ENCODE measurements around the gene AMPD2.
A peak's percentile ranks its signal among the peaks of the same experiment; 100 is the strongest.

AMPD2 gene

DNA sequence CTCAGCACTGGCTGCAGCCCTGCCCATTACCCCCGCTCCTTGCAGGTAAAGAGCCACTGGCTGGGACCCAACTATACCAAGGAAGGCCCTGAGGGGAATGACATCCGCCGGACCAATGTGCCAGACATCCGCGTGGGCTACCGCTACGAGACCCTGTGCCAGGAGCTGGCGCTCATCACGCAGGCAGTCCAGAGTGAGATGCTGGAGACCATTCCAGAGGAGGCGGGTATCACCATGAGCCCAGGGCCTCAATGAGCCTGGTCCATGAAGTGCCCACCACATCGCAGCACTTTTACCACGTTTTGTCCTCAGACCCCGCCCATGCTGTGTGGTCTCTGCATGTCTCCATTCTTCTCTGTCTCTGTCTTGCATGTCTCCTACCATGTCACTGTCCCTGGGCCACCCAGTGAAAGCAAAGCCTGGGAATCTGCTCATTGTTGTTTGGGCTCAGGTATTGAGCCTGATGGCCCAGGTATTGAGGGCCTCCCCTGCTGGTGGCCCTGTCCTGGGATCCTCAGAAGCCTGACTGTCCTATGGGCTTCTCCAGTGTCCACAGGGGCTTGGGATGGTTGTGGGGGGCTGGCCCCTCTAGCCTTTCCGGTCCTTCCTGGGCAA lies 11.4 kb downstream of the AMPD2 start:
- DNase-seq = no peak

DNA sequence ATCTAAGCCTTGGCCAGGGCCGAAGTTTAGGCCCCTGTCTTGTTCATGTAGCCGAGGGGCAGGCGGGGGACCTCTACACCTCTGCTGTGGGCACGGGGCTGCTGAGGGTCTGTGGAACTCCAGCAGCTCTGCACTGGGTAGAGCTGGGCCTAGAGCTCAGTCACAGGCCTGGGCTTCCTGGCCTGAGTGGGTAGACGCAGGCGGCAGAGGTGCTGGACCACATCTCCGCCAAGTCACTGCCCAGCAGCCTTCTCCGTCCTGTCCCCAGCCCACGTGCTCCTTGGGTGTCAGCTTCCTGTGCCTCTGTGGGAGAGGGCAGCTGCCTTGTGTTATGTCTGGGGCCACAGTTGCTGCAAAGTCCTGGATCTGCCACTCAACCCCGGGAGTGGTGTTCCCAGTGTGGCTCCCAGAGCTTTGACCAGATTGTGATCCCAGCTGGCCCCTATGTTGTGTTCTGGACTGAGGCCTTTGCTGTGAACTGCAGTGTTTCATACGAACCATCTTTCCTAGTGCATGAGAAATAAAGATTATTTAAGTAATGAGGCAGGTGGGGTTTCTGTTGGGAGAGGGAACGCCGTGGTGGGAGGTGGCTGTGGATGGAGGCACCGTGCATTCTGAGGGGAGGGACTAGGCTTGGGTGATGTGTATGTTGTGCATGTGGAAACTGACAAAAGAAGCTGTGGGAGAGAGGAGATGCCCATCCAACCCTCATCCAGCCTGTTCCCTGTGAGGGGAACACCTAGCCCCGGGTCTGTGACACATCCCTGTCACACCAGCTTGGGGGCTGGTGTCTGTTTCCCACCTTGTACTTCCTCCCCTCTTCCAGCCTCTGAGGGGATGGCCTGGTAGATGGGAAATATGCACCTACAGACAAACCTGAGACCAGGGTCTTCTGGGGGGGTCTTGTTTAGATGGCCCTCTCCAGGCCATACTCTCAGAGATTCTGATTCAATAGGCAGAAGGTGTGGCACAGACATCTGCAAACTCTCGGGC lies 12.2 kb downstream of the AMPD2 start:
- DNase-seq = no peak

DNA sequence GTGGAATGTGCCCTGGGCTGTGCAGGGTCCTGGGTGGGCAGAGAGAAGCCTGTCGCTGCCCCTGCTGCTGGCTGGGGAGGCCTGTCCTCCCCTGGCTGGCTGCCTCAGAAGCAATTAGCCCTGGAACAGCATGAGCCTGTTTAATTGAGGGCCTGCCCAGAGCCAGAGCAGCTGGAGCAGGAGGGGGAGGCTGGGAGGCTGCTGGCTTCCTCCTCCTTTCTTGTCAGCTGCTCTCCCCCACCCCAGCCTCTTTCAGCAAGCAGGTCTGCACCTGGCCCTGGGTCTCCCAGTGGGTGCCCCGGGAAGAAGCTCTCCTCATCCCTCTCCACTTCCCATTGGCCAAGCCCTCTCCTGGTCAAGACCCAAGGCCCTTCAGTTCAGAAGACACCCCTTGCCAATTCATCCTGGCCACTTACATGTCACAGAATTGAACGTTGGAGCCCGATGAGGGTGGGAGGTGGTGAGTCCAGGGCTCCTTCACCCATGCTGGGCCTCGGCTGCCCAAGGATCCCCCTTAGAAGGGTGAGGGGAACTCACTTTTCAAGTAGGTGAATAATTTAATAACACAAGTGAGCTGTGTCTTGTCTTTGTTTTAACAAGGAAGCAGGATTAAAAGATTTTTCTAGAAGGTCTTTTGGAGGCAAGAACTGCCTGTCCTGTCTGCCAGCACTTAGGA lies 13.2 kb downstream of the AMPD2 start:
- DNase-seq = no peak

DNA sequence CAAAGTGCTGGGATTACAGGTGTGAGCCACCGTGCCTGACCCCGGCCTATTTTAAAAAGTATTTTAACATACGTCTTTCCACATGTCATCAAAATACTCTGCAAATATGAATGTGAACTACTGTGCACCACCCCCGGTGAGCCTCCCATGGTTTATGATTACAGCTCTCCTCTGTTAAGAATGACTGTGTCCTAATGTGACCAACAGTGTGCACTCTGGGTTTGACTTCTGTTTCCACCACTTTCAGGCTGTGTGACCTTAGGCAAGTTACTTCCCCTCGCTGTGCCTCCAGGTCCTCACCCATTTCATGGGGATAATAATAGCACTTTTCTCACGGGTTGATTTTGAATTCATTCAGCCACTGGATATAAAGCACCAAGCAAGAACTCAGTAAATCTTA lies 14.7 kb downstream of the AMPD2 start:
- no peak for DNase-seq

DNA sequence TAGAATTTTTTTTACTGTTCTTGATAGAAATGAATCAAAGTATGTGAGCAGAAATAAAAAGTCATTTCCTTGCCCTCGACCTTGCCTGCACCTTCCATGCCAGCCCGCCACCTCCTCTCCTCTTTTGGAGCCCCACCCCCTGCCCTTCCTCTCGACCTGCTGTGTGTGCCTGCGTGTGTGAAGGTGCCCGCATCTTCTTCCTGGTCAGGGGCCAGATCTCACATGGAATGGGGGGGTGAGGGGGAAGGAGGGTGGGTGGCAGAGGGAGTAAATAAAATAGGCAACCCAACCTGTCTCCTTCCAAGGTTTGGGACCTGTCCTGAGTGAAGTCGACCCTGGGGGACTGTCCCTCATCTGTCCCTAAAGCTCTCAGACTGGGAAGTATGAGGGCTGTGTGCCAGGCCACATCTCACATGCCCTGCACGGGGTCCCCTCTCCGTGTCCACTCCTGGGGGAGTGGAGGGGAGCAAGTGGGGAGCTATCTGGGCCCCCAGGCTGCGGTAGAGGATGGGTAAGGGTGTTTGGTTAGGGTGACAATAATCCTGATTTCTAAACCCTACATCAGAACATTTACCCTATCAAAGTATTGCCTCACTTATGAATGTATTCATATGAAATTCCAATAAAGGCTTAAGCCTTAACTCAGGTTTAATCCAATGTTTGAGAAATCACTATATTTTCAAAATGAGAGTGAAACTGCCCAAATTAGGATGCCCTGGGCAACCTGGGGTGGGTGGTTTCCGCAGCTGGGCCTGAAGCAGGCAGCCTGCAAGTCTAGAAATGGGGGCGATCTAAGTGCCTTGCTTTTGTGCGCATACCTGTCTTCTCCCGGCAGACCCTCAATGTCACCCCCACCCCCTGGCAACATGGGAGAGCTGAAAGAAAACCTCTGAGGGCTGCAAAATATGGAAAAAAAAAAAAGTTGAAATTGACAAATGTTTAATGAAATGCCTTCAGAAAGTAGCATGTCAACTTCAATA lies 15.4 kb downstream of the AMPD2 start:
- DNase-seq = no peak

DNA sequence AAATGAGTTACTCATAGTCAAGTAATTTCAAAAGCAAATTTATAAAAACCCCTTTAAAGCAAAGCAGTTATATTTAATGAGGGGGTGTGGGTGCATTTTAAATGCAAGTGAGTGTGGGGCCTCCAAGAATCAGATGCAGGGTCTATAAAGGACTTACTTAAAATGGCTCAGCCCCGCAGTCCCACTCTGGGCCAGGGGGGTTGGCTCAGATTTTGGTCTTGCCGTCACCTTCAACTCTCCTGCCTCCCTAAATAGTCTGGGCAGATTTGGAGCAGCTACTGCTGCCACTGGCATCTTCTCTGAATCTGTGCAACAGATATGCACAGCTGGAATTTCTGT lies 16.2 kb downstream of the AMPD2 start:
- DNase-seq = no peak

DNA sequence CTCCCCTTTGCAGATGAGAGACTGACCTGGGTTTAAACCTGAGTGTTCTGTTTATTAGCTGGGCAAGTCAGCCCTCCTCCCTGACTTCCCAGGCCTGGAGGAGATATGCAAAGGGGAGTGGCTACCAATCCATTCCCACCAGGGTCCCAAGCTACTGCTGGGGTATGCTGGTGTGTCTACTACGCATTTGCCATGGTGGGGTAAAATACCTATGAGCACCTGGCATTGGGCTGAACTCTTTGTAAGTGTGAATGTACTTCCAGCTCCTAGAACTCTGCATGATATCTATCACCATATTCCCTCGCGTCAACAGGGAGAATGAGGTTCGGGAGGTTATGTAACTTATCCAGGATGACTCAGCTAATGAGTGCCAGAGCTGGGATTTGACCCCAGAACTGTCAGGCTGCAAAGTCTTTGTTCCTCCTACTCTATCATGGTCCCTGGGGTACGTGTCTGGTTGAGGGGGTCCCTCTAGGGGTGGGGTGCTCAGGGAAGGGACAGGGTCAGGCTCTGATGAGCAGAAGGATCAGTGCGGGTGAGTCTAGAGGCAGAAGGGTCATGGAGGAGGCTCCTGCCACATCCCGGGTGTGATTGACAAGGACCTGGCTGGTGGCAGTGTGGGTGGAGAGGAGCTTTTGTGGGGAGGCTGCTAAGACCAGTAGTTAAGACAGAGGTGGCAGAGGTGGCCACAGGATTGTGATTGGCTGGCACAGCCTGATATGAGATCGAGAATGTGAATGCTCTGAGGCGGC lies 16.7 kb downstream of the AMPD2 start:
- DNase-seq = no peak

DNA sequence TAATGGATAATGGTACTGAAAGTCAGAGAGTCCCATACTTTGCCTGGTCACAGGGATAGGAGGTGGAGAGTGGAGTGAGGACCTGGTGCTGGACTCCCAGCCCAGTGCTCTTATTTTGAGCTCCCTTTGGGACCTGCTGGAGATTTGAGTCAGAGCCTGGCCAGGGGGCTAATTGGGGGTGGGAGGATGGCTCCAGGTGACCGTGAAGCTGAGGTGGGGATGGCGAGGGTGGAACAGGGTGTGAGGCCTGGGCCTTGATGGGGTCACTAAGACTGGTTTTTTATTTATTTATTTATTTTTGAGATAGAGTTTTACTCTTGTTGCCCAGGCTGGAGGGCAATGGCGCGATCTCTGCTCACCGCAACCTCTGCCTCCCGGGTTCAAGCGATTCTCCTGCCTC lies 17.8 kb downstream of the AMPD2 start:
- DNase-seq = no peak

DNA sequence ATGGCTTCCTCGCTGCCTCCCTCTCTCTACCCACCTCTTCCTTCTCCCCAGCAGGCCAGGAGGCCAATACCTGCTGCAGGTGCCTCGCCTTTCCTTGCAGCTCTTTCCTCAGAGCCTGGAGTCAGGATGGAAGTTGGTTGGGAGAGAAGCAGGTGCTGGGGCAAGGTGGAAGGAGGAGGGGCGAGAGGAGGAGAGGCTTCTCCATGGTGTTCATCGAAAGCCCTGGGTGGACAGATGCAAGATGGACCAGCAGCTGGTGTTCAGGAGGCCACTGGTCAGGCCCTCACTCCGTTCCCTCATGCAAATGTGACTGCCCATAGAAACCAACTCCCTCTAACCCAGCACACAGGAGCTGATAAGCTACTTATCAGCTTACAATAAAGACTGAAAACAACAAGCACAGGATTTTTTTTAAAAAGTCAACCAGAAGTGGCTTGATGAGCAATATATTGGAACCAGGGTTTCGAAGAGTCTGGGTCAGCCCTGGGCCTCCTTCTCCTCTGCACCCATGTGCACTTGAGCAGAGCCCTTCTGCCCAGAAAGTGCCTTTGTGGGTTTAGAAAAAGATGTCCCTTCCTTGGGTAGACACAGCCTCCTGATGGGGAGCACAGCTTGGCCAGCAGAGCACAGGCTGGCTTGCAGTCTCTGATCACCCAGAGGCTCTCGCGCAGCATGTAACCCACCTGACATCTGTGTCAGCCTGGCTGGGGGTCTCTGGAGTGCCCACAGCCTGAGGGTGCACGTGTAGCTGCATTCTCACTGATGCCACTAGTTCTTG lies 19.6 kb downstream of the AMPD2 start:
- DNase-seq = no peak

DNA sequence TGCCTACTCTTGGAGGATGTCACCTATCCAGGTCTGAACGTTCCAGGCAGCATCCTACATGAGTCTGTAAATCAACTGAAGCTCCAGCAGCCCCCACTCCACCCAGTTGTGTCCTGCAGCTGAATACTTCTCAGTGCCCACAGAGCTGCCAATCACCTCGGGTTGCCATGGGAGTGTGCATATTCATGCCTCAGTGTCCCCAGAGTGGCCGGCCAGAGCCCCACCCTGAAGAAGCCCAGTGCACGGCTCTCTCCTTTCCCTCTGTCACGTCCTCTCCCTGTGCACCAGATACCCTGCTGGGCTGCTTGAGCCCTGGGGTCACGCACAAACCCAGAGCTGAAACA lies 20.2 kb downstream of the AMPD2 start:
- DNase-seq = no peak

DNA sequence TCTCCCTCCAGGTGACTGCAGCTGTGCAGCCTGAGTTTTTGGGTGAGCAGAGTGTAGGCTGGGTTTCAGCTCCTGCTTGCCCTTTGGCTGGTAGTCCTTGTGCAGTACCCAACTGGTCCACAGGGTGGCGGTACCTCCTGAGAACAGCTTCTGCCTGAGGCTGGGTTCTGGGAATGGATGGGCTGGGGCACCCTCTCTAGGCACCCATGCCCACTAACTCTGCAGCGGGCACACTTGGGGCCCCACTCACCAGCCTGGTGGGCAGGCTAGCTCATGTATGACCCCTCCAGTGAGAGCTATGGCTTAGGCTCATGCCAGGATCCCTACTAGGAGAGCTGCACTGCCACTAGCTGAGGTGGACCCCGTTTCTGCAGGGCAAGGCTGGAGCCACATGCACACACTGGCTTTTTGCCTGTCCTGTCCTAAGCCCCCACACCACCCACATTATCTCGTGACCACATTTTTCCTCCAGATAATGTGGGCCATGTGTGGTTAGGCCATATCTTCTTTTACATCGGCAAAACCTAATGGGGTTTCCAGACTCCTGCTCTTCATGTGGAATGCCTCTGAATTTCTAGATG lies 20.7 kb downstream of the AMPD2 start:
- DNase-seq = peak; percentile 82 to 87

DNA sequence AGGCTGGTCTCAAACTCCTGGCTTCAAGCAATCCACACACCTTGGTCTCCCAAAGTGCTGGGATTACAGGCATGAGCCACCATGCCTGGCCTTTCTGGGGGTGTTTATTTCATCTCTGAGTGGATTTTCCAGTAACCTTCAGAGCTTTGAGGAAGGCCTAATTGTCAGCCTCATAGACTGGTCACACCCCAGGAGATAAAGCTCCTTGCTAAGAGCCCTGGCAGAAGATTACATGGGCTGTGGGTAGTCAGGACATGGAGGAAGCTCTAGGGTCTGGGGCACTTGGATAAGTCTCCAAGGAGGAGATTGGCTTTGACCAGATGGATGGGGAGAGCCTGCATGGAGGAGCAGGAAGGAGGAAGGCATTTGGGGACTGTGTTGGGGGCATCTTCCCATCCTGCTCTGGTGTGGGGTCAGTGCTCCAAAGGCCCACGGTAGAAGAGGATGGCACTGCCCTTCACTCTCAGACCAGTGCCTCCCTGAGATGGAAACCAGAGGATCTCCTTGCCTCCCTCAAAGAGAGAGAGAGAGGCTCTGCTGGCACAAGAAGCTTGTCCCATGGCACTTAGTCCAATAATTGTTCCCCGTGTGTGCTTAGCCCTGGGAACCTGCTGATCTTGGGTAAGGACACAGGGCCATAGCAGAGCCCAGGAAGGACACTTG lies 21.6 kb downstream of the AMPD2 start:
- DNase-seq = no peak

DNA sequence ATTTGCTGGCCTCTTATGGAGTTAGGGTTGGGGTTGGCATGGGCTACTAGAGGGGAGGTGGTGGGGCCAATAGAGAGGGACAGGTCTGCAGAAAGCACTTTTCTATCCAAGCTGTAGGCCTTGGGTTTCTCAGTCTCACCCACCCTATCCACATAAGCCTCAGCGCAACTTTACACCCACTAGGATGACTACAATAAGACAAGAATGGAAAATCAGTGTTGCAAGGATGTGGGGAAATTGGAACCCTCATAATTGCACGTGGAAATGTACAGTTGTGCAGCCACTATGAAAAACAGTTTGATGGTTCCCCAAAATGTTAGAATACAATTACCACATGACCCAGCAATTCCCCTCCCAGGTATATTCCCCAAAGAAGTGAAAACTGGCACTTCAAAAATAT lies 22.2 kb downstream of the AMPD2 start:
- no peak for DNase-seq

DNA sequence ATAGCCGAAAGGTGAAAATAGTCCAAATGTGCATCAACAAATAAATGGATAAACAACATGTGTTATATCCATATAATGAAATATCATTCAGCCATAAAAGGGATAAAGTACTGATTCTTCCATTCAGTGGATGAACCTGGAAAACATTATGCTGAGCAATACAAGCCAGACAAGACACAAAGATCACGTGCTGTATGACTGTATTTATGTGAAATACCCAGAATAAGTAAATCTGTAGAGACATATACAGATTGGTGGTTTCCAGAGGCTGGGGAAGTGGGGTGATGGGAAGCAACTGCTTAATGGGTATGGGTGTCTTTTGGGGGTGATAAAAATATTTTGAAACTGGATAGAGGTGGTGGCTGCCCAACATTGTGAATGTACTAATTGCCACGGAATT lies 23.0 kb downstream of the AMPD2 start:
- no peak for DNase-seq

DNA sequence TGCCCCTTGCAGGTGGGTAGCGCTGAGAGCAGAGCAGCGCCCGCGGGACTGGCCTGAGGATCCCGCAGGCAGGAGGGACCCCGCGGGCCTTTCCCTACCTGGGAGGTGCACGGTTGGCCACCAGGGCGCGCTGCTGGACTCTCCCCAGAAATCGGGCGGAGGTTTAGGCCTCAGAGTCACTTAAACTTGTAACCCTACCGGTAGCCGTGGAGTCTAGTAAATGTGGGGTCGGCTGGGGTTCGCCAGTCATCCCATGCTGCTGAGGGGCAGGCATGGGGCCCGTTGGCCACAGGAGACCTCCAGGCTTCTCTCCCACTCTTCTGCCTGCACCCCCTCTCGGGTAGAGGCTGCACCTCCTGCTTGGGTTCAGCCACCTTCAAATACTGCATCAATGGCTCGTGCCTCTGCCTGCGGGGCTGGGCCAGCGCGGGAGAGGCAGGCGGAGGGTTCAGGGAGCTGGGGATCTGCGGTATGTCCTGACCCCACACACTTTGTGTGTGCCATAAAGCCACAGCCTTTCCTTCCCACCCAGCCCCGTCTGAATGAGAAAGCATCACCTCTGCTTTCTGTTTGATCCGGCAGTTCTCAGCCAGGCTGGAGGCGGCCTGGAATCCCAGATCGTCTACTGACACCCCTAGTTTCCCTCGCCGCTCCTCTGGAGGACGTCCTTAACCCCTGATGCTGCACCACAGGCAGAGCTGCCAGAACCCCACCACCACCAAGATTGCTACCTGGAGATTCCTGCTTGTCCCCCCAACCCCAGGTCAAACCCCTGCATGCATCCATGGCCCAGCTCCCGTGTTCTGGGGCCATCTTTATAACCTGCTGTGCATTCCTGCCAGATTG lies 24.0 kb downstream of the AMPD2 start:
- DNase-seq = peak; percentile 82 to 84

DNA sequence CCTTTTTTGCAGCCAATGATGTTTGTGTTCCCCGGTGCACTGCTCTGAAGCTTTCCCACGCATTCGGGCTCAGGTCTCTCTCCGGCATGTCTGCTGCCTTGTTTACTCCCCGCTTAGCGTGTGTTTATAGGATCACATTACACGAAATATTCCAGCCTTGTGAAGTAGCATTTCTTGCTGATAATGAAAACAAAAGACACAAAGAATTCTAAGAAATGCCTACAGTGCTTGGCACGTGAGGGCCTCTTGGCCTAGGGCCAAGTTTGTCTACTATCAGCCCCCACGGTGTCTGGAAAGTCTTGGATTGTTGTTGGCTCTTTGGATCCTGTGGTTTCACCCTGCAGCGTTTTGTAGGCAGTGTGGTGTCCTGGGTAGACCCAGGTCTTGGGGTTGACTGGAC lies 25.0 kb downstream of the AMPD2 start:
- no peak for DNase-seq

DNA sequence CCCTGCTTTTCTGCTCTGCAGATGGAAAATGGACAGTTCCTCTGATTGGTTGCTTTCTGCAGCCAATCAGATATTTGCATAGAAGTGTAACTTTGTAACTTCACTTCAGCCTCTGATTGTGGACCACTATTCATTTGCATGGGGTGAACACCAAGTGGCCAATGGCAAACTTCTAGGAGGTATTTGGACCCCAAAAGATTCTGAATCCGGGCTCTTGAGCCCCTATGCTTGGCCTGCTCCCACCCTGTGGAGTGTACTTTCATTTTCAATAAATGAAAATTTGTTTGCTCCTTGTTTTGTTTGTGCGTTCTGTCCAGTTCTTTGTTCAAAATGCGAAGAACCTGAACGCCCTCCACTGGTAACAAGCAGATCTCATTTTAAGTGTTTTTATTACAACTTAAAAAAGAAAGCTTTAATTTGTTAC lies 29.9 kb downstream of the AMPD2 start:
- DNase-seq = no peak

DNA sequence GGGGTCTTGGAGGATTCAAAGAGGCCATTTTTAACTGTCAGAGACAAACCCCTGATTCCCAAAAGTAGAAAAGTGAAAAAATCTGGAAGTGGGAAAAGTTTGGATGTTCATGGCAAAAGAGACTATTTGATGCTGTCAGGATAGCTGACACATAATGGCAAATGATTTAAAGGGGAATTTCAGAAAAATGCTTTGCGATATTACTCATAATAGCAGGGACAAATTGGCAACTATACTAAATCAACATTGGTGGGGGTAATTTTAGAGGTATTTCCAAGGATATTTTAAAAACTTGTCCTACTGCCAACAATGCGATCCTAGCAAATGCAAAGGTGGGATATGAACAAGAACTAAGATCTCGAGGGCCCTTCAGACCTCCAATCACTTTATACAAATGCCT lies 31.0 kb downstream of the AMPD2 start:
- no peak for DNase-seq

DNA sequence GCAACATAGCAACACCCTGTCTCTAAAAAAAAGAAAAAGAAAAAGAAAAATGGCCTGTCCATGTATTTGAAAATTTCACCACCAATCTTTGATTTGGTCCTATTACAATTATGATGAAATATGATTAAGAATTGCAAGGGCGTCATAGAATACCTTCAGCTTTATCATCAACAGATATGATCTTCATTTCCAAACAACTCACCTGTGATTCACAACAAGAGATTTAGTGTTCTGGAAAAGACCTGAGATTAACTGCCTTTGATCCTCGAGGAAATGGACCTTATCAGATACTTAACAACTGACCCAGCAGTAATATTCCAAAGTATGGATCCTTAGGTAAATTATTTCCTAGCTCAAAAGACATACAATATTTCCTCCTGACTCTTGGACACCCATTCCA lies 32.8 kb downstream of the AMPD2 start:
- DNase-seq = no peak

Data from CD4-positive, alpha-beta T cell treated with Interleukin-1 beta for 1 hour (primary cell).